IMR-90 (cell line): ENCODE data around the gene BOD1. TPM values are rescaled to one million over a fixed set of nuclear protein-coding genes. Genes with fewer than 3 reads are reported as not detected.

Experiments
- ATAC-seq: fragments of 200-7000 bp; cut with Tn5 transposase; 2 replicates; pipeline ENCODE4 v1.9.1; 2020; ENCODE audit warnings: low read depth, mild to moderate bottlenecking, moderate library complexity
- BruUV-seq: library from RNA; stranded (reverse); fragments of 400-500 nt; replicated peaks from 2 replicates; lab custom pipeline; 2021; lab: Mats Ljungman, UMichigan
- CTCF ChIA-PET: fragments of 300-600 bp; formaldehyde crosslinking; extraction: SDS; loops from one replicate; lab custom pipeline; 2021; ENCODE audit warnings: antibody characterized with exemption; lab: Yijun Ruan, JAX
- POLR2A ChIA-PET: fragments of 300-600 bp; sonication (Branson Sonifier 250); formaldehyde crosslinking; loops from one replicate; lab custom pipeline; 2022; ENCODE audit warnings: antibody characterized with exemption; ENCODE audit not compliant: unreplicated experiment; lab: Charles Lee
- DNase-seq: peaks from one replicate; pipeline ENCODE4 v3.0.0; 2013
- H2AFZ ChIP-seq: replicated peaks from 2 replicates; pipeline ENCODE3; 2013; ENCODE audit warnings: low read length, mild to moderate bottlenecking; ENCODE audit not compliant: poor library complexity
- H2AK5ac ChIP-seq: 2 replicates; pipeline ENCODE4 v1.6.1; 2013; ENCODE audit warnings: low read depth, low read length, inconsistent platforms
- H2AK9ac ChIP-seq: replicated peaks from 2 replicates; pipeline ENCODE3; 2013; ENCODE audit warnings: mild to moderate bottlenecking, low read depth, low read length, moderate library complexity; ENCODE audit not compliant: poor library complexity
- H2BK120ac ChIP-seq: 2 replicates; pipeline ENCODE4 v1.6.1; 2013; ENCODE audit warnings: low read depth, low read length, inconsistent platforms
- H2BK15ac ChIP-seq: 3 replicates; pipeline ENCODE4 v1.6.1; 2013; ENCODE audit warnings: low read depth, low read length, inconsistent platforms
- H2BK20ac ChIP-seq: 2 replicates; pipeline ENCODE4 v1.6.1; 2013; ENCODE audit warnings: low read depth, mild to moderate bottlenecking, inconsistent platforms, low read length, moderate library complexity
- H2BK5ac ChIP-seq: 2 replicates; pipeline ENCODE4 v1.6.1; 2013; ENCODE audit warnings: mild to moderate bottlenecking, low read depth, low read length, inconsistent platforms; ENCODE audit not compliant: poor library complexity, severe bottlenecking
- H3K14ac ChIP-seq: replicated peaks from 2 replicates; pipeline ENCODE4 v1.6.1; 2013; ENCODE audit warnings: low read depth, low read length, inconsistent platforms
- H3K18ac ChIP-seq: 2 replicates; pipeline ENCODE4 v1.6.1; 2013; ENCODE audit warnings: low read depth, low read length, control low read depth
- H3K23ac ChIP-seq: 2 replicates; pipeline ENCODE4 v1.6.1; 2013; ENCODE audit warnings: low read depth, low read length, inconsistent platforms
- H3K27ac ChIP-seq: 2 replicates; pipeline ENCODE4 v1.5.1; 2013; ENCODE audit warnings: mild to moderate bottlenecking, control low read depth, low read length; ENCODE audit not compliant: insufficient read depth
- H3K27me3 ChIP-seq: 2 replicates; pipeline ENCODE4 v1.6.1; 2013; ENCODE audit warnings: low read length; ENCODE audit not compliant: control insufficient read depth, insufficient read depth
- H3K36me3 ChIP-seq: 2 replicates; pipeline ENCODE4 v1.6.1; 2013; ENCODE audit warnings: low read length, mixed read lengths; ENCODE audit not compliant: control insufficient read depth, insufficient read depth
- H3K4ac ChIP-seq: 2 replicates; pipeline ENCODE4 v1.6.1; 2013; ENCODE audit warnings: low read depth, low read length, inconsistent platforms
- H3K4me1 ChIP-seq: 2 replicates; pipeline ENCODE4 v1.6.1; 2013; ENCODE audit warnings: low read length, mixed read lengths; ENCODE audit not compliant: control insufficient read depth, insufficient read depth
- H3K4me2 ChIP-seq: 2 replicates; pipeline ENCODE4 v1.6.1; 2013; ENCODE audit warnings: low read depth, mild to moderate bottlenecking, control low read depth, low read length, moderate library complexity
- H3K4me3 ChIP-seq: 2 replicates; pipeline ENCODE4 v1.5.1; 2013; ENCODE audit warnings: low read depth, mild to moderate bottlenecking, control low read depth, low read length, moderate library complexity; ENCODE audit not compliant: insufficient read depth
- H3K56ac ChIP-seq: 2 replicates; pipeline ENCODE4 v1.6.1; 2013; ENCODE audit warnings: low read length, inconsistent platforms; ENCODE audit not compliant: insufficient read depth; ENCODE audit errors: extremely low read depth
- H3K79me1 ChIP-seq, 2 experiments: 2 replicates each; pipeline ENCODE4 v1.6.1; 2013; ENCODE audit warnings: low read length in 2 of 2, inconsistent platforms in 1 of 2, low read depth in 1 of 2
- H3K9ac ChIP-seq: 2 replicates; pipeline ENCODE4 v1.6.1; 2013; ENCODE audit warnings: low read depth, low read length, control low read depth
- H3K9me1 ChIP-seq: 2 replicates; pipeline ENCODE4 v1.6.1; 2013; ENCODE audit warnings: low read length, inconsistent platforms; ENCODE audit not compliant: insufficient read depth
- H3K9me3 ChIP-seq: 2 replicates; pipeline ENCODE4 v1.6.1; 2013; ENCODE audit warnings: low read length; ENCODE audit not compliant: control insufficient read depth, insufficient read depth
- H4K20me1 ChIP-seq: 2 replicates; pipeline ENCODE4 v1.6.1; 2013; ENCODE audit warnings: low read length, inconsistent platforms; ENCODE audit not compliant: insufficient read depth
- H4K5ac ChIP-seq: 2 replicates; pipeline ENCODE4 v1.6.1; 2013; ENCODE audit warnings: mild to moderate bottlenecking, low read depth, low read length, control low read depth
- H4K8ac ChIP-seq, 2 experiments: 2 replicates each; pipeline ENCODE4 v1.6.1; 2013; ENCODE audit warnings: low read depth in 2 of 2, low read length in 2 of 2, control low read depth in 1 of 2, inconsistent platforms in 1 of 2
- H4K91ac ChIP-seq: 2 replicates; pipeline ENCODE4 v1.6.1; 2013; ENCODE audit warnings: low read depth, low read length, inconsistent platforms; ENCODE audit not compliant: insufficient read depth
- MAFK ChIP-seq: IDR thresholded peaks from 2 replicates; pipeline ENCODE4 v1.6.1; 2012; ENCODE audit warnings: low read depth, low read length, improper control_type of control experiment
- MAZ ChIP-seq: IDR thresholded peaks from 2 replicates; pipeline ENCODE4 v1.6.1; 2012; ENCODE audit warnings: low read depth, mild to moderate bottlenecking, low read length, improper control_type of control experiment, moderate library complexity, borderline replicate concordance
- MXI1 ChIP-seq: IDR thresholded peaks from 2 replicates; pipeline ENCODE4 v1.6.1; 2012; ENCODE audit warnings: low read depth, mild to moderate bottlenecking, low read length, moderate library complexity, borderline replicate concordance
- NFE2L2 ChIP-seq: fragments of 150-350 bp; IDR thresholded peaks from 2 replicates; pipeline ENCODE4 v1.6.1; 2016; ENCODE audit warnings: low read depth, mild to moderate bottlenecking, low read length
- SMC3 ChIP-seq: fragments of 150-350 bp; IDR thresholded peaks from 2 replicates; pipeline ENCODE4 v1.6.1; 2016; ENCODE audit warnings: low read depth, mild to moderate bottlenecking, antibody characterized with exemption, low read length, moderate library complexity
- USF2 ChIP-seq: fragments of 150-350 bp; IDR thresholded peaks from 2 replicates; pipeline ENCODE4 v1.6.1; 2017; ENCODE audit warnings: mild to moderate bottlenecking, antibody characterized with exemption, low read length, low read depth
- WGBS, 2 experiments: methylation state at CpG; one replicate each; pipeline versions ENCODE4 v1.1.5 to v1.1.7; 2013; ENCODE audit warnings: missing lambda C conversion rate in 2 of 2; ENCODE audit not compliant: insufficient read length in 1 of 2; ENCODE audit errors: extremely low coverage in 2 of 2; 5-methylcytosine and 5-hydroxymethylcytosine counted together
- dilution Hi-C: fragments of 300-500 bp; cut with HindIII; formaldehyde crosslinking; loops from one replicate; pipeline ENCODE4 v1.14.3; 2018; ENCODE audit warnings: low sequenced_read_pairs; ENCODE audit not compliant: unreplicated experiment
- in situ Hi-C: fragments of 300-500 bp; cut with MboI; formaldehyde crosslinking; loops from 3 replicates; pipeline ENCODE4 v1.14.3; 2019; ENCODE audit warnings: low sequenced_read_pairs, inconsistent platforms, mixed read lengths
- intact Hi-C: fragments of 100-400 bp; cut with micrococcal nuclease; formaldehyde crosslinking; loops from 2 replicates; pipeline ENCODE4 v1.10.0; 2022
- polyA plus RNA-seq, 3 experiments: library from polyadenylated mRNA; depleted of rRNA; stranded (reverse); fragments of >200 nt; gene quantifications; 2 replicates each; pipeline ENCODE4 v1.2.3, GENCODE V29; 2012; ENCODE audit warnings: low replicate concordance in 1 of 3
- total RNA-seq: library from RNA; depleted of rRNA; stranded (reverse); fragments of >200 nt; gene quantifications from 2 replicates; pipeline ENCODE4 v1.2.3, GENCODE V29; 2012
- TF ChIP-seq, protein P1 (sequence below): fragments of 150-350 bp; IDR thresholded peaks from 2 replicates; pipeline ENCODE4 v1.6.1; 2016; ENCODE audit warnings: low read depth, mild to moderate bottlenecking, low read length, moderate library complexity, borderline replicate concordance

The BOD1 gene
- total and polyA plus RNA-seq, 2 of the 4 experiments (the other 2 are of a cell fraction): 57.9 to 71.7 TPM

DNA sequence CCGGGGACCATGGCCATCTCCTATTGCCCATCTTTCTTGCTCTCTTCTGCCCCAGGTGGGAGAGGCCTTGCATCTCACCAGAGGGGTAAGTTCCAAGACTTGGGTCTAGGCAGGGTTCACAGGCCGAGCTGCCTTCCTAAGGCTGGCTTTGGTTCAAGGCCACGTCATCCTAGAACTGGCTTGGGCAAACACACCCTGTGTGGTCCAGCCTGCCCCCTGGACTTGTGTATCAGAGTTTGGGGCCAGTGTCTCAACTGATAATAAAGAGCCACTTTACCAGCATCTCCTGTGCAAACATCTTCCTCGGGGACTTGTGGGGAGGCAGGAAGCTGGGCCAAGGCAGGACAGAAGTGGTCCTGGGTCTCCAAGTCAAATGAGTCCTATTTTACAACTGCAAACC is 17.8 kb downstream of the BOD1 start:
- H3K36me3 ChIP-seq: peaks cover 3% of the 10 kb centered on the region
- H2AK5ac ChIP-seq: no peak overlapping the region
- H2AK9ac ChIP-seq: peak overlapping the region; percentile 59
- intact Hi-C loops: no loop called here
- H3K27me3 ChIP-seq: no peaks in the 10 kb centered on the region
- H3K4me1 ChIP-seq: peaks cover 6% of the 10 kb centered on the region
- no peak overlapping the region for H3K9ac ChIP-seq
- H3K4me2 ChIP-seq: no peak overlapping the region
- H3K4ac ChIP-seq: no peak overlapping the region
- TF ChIP-seq MAZ (no peak), USF2 (no peak), SMC3 (no peak), NFE2L2 (no peak), MXI1 (no peak), MAFK (no peak)
- TF ChIP-seq, protein P1, sequence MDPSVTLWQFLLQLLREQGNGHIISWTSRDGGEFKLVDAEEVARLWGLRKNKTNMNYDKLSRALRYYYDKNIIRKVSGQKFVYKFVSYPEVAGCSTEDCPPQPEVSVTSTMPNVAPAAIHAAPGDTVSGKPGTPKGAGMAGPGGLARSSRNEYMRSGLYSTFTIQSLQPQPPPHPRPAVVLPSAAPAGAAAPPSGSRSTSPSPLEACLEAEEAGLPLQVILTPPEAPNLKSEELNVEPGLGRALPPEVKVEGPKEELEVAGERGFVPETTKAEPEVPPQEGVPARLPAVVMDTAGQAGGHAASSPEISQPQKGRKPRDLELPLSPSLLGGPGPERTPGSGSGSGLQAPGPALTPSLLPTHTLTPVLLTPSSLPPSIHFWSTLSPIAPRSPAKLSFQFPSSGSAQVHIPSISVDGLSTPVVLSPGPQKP: no peak
- H4K91ac ChIP-seq: no peak overlapping the region
- no peak overlapping the region for H4K8ac ChIP-seq
- dilution Hi-C loops: no loop called here
- ATAC-seq (no peak), DNase-seq (peak; percentile 17)
- H3K9me3 ChIP-seq: no peaks in the 10 kb centered on the region
- no peak overlapping the region for H2BK5ac ChIP-seq
- no CpG with 5 or more reads among the region's 4 CpGs for WGBS, 2 experiments
- H2BK20ac ChIP-seq: no peak overlapping the region
- H2AFZ ChIP-seq: no peak overlapping the region
- BruUV-seq: no TSS peak
- no peak overlapping the region for H4K5ac ChIP-seq
- in situ Hi-C loops: loop anchor here (25.0 kb wide), 2 partner anchors 436 to 886 kb away; no protein-coding TSS in a partner anchor
- H3K23ac ChIP-seq: no peak overlapping the region
- no peaks in the 10 kb centered on the region for H4K20me1 ChIP-seq
- H3K27ac ChIP-seq: no peak overlapping the region
- H2BK120ac ChIP-seq: no peak overlapping the region
- H2BK15ac ChIP-seq: no peak overlapping the region
- POLR2A ChIA-PET: no interaction called here
- peaks cover 4 to 12% of the 10 kb centered on the region in 2 experiments for H3K79me1 ChIP-seq
- H3K9me1 ChIP-seq: peaks cover 16% of the 10 kb centered on the region
- H3K4me3 ChIP-seq: no peak overlapping the region
- H3K14ac ChIP-seq: no peak overlapping the region
- H3K56ac ChIP-seq: no peak overlapping the region
- CTCF ChIA-PET: interaction anchor here (1.2 kb wide), 1 partner anchor 17 kb away, joined by 3 read pairs; the partner anchor contains the start of gene BOD1
- H3K18ac ChIP-seq: no peak overlapping the region
